Brain pericyte (primary cell): ENCODE data around the gene MED1.
"Not testable (repeated sequence)": the region's sequence is repeated elsewhere in the genome, so short reads cannot be mapped to it uniquely, and the experiment has no call there.

Experiments used
- DNase-seq: peaks from one replicate; pipeline ENCODE4 v3.0.0-alpha.2; 2012; ENCODE audit warnings: low read depth, low spot score

The MED1 gene

DNA sequence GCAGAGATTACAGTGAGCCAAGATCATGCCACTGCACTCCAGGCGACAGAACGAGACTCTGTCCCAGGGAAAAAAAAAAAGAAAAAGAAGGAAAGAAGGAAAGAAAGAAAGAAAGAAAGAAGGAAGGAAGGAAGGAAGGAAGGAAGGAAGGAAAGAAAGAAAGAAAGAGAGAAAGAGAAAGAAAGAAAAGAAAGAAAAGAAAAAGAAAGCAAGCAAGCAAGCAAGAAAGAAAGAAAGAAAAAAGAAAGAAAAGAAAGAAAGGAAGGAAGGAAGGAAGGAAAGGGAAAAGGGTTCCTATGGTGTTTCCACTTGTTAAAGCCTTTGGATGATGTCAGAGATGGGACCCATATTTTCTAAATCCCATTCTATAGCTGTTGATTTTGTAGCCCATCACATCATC is 11.2 kb downstream of the MED1 start:
- not testable (repeated sequence) for DNase-seq

DNA sequence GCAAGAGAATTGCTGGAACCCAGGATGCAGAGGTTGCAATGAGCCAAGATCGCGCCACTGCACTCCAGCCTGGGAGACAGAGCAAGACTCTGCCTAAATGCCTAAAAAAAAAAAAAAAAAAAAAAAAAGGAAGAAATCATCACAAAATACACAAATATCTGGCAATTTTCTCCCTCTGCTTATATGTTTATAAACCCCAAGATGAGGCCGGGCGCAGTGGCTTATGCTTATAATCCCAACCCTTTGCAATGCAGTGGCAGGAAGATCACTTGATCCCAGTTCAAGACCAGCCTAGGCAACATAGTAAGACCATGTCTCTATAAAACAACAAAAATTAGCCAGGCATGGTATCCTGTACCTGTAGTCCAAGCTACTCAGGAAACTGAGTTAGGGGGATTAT is 21.5 kb downstream of the MED1 start:
- DNase-seq, result no peak

DNA sequence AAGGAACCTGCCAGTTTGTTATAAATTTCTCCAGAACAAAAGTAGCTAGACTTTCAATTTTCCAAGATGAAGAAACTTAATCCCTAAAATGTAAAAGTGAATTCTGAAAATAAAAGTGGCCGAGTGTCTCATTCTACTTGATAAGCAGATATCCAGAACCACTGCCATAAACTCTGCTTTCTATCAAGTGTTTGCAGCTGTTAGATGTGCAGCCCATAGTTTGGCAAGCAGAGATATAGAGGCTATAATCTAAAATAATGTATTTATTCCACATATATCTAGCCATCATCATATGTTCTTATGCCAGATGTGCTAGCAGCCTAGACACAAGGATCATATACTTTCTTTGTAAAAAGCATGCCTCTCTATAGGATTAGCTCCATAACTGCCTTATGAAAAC is 34.9 kb downstream of the MED1 start:
- DNase-seq, result no peak

DNA sequence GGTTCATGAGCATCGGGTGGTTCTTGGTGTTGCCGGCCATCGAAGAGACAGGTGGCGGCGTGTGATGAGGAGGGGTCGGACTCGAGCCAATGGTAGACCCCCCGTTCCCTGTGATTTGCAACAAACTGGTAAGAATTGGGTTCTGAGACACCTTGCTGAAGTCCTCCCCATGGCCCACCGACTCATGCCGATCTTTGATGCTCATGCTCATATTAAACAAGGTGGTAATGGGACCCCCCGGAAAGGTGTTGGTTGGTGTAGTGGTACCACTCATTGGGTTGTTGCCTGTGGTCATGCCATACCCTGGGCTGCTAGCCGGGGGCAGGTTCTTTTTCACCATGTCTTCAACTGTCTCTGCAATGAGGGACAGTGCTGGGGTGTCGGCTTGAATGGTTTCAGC is 40.8 kb downstream of the MED1 start:
- DNase-seq, result no peak

DNA sequence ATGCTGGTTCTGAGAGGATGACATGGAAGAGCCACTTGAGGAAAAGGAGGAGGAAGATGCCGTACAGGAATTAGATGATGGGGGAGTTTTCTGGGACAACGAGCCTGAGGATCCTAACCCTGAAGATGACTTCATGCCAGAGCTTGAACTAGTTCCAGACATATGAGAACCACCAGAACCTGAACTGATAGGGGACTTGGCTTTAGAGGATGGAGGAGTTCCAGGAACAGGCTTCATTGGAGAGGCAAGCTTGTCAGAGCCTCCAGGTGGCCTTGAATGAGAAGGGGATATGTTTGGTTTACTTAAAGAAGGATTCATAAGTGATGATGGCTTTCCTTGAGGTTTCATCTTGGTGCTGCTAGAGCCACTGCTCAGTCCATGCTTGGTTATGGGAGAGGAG is 42.7 kb downstream of the MED1 start:
- no peak for DNase-seq

DNA sequence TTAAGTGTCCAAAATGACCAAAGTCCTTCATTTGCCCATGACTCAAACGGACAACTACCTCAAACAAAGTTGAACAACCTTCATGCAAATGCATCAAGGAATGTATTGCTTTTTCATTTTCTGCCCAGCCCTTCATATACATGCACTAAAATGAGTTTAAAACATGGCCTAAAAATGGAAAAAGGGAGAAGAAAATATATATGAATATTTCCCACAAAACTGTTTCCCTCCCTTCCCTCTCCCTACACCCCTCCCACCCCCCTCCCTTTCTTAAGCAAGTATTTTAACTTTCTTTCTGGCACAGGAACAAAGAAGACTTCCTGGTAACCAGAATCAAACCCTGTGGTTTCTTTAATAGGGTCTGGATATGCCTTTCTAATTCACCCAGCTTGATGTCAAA is 44.1 kb downstream of the MED1 start:
- no peak for DNase-seq

DNA sequence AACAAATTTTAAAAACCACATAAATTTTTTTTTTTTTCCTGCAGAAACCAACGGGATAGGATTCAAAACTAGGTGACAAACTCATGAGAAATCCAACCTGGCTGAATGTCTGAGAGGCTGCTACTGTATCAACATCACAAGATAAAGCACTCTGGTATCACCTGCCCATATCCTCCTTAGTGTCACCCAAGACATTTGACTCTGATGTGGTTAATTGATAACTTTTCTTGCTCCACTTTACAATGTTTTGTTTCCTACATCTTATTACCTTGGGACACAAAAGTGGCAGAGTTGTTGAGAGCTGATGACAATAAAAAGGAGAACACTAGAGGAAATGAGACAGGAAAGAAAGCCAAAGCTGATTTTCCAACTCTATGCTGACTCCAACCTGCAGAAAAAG is 45.6 kb downstream of the MED1 start:
- DNase-seq, result no peak

DNA sequence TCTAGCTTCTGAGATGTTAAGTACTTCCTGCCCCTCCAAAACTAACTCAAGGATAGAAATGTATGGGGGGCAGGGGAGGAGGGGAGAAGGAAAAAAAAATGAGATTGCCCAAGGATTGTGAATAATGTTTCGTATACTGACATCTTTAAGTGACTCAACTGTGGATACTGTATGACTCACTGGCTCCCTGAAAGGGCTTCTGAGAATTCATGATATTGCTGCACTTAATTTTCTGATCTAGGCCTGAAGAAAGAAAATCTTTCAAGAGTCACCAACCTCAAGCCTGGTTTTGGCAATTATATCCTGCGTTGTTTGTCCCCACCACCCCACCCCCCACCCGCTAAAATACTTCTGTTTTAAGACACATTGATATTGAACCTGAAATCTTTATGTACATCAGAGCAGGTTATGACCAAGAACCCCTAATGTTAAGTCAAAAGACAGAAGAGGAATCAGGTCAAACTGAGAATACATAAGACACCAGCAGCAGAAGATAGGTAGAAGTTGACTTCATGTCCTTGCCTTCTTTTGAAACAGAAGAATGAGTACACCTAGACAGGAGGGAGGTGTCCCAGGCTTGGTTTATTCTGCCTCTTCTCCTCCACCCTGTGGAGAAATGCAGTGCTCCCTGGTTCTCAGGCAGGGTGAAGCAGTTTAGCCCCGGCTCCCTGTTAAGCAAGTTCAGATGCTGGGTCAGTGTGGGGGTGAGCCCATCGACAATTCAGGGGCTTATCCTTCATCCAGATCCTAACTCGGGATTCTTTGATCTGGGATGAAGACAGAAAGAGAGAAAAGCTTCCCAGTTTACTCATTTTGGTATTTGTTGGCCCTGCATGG is 46.3 kb downstream of the MED1 start:
- DNase-seq, result no peak

DNA sequence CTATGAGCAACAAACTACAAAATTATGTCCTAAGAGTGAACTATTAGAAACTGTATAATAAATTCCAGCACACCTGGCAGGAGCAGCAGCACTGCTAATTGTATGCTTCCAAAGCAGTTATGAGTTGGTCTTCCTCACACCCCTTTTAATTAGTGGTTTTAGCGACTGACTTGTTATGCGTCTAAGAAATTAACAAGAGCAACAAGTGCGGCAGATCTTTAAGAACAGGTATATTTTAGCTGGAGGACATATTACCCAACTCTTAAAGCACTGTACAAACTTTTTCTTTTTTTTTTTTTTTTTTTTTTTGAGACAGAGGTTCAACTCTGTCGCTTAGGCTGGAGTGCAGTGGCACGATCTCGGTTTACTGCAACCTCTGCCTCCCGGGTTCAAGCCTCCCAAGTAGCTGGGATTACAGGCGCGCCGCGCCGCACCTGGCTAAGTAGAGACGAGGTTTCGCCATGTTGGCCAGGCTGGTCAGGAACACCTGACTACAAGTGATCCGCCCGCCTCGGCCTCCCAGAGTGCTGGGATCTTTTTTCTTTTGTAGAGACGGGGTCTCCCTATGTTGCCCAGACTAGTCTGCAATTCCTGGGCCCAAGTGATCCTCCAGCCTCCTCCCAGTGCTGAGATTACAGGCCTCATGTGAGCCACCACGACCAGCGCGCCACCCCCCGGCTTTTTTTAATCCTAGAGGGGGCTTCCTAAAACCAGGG is 48.0 kb downstream of the MED1 start:
- DNase-seq, result no peak

DNA sequence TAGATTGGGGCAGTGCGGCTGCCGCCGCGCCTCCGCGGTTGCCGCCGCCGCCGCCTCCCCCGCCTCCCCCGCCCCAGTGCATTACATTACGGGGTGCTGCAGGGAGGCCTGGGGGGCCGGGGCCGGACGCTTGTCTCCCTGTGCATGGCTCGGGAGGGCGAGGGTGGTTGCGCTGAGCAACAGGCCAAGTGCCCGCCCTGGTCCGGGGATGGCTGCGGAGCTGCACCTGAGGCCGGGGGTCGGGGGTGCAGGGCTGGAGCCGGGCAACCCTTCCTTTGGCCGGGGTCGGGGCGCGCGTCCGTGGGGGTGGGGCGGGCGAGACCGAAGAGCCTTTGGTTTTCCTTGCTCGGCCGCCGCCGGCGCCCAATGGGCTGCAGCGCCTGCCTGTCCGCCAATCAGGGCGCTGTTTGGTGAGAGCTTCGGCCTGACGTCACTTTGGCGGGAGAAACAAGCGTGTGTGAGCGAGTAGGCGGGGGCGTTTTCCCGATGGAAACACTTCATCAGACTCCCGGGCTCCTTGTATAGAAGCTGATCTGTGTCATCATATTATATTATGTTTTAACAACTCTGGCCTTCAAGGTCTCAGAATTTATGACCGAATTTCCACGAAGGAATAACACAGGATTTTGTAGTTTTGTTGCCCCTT is 48.7 kb downstream of the MED1 start:
- DNase-seq, result peak; percentile 53

DNA sequence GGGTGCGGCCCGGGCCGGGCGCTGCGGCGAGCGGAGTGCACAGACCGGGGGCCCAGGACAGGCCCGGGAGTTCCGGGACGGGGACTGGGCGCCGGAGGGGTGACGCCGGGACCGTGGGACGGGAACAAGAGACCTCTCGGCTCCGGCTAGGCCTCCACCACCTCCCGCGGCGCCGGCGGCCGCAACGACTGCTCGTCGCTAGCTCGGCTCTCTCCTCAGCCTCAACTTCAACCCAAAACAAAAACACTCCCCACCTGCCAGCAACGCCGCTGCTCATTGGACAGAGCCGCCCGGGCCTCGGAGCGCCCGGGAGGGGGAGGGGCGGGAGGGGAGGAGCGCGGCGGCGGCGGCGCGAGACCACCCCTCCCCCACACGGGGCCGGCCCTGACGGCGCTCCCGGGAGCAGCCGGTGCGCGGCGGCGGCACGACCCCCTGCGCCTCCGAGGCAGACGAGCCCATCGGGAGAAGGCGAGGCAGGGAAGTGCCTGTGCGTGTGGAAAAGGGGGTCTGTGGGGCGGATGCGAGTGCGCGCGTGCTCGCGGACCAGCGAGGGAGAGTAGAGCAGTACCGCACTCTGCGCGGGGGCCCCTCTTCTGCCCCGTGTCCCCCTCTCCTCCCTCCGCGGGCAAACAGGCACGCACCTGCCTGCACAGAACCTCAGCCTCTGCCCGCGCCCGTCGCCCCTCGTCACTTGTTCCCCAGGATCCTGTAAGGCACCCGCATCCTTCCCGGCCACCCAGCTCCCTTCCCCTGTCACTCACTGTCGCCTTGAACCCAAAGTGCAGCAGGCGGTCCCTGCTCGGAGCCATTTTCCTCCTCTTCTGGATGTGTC is 49.4 kb downstream of the MED1 start, which contains the start of gene FBXL20:
Gene FBXL20, minus strand, starts transcription at position 215 of the 832 bp plus-strand sequence. CDS start 224 bp downstream, outside the sequence.
- DNase-seq, result peak; percentile 55

DNA sequence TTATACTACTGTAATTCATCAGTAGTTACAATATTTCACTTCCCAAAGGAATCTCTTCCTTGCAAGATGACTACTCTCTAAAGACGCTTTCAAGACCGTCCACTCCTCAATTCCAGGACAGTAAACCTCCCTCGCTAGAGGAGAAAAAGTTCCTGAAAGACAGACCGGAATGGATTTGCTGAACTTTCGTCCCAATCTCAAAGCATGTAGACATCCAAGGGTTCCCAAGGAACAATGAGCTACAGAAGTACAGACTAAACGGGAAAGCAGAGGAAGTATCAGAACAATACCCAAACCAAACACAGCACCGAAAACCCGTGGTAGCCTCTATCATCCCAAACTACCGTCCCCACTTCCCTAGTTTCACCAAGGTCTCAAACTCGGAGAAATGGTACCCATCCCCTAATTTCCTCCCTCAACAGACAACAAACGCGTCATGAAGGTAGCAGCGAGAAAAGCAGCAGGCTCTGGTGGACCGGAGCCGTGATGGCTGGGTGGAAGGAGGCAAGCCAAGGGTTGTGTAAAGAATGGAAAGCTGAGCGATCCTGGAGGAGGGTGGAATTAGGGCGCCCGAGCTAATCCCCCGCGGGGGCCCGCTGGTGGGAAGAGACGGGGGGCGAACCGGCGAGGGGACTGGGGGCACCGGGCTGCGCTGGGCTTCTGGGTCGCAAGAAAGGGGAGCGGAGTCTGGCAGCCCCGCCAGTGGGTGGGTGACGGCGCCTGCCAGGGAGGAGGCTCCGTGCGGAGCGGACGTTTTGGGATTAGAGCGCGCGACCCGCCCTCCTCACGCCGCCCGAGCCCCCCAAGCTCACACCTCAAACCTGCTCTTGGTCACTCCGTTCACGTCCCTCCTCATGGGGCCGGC is 50.3 kb downstream of the MED1 start:
- DNase-seq, result no peak

DNA sequence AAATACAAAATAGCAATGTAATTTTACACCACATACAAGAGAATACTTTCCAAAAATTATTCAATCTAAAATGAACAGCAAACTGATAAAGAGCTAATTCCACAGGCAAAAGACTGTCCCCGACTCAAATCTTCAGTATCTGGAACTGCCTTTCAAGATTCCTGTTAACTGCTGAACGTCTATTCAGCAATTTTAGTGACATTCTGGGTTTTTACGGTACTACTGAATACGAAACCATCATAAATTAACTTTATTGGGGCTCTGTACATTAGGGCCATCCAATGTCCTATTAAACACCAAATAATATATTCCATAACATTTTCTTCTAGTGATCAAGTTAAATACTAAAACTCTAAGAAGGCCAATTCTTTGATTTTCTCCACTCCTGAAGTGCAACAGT is 51.3 kb downstream of the MED1 start:
- DNase-seq, result no peak

DNA sequence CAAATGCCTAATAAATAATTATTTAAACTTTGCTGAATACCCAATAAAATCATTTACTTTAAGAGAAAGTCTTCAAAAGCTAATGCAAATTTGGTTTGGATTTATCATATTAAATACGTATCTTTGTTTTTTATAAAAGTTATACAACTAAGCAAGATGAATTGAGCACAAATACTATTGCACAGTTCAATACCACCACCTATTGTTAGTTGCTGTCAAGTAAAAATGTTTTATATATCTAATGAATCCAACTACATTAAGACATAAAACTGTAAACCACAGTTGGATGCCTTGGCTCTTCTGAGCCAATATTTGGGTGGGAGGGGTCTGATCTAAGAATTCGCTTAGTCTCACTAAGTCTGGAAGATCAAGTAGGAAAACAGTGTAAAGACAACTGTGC is 57.3 kb downstream of the MED1 start:
- DNase-seq, result no peak

DNA sequence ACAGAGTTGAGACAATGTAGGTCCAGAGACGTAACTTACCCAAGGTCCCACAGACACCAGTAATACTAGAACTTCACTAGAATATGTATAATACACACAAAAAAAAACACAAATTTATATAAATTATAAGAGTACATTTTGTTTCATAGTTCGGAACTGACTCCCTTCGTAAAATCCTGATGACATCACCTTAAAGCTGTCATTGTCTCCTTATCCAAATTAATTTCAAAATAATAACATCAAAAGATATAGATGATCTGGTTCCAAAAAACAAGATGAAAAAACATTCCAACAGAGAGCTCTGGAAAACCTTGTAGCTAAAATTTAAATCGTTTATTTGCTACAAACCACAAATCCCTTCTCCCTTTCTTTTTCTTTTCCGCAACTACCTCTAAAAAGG is 59.6 kb downstream of the MED1 start:
- no peak for DNase-seq

DNA sequence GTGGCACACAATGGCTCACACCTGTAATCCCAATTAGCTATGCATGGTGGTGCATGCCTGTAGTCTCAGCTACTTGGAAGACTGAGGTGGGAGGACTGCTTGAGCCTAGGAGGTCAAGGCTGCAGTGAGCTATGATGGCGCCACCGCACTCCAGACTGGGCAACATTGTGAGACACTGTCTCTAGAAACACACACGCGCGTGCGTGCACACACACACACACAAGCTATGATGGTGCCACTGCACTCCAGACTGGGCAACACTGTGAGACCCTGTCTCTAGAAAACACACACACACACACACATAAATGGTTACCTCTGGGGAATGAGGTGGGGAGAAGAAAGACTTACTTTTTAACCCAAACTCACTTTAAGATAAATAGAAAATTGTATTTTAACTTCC is 66.0 kb downstream of the MED1 start:
- no peak for DNase-seq

DNA sequence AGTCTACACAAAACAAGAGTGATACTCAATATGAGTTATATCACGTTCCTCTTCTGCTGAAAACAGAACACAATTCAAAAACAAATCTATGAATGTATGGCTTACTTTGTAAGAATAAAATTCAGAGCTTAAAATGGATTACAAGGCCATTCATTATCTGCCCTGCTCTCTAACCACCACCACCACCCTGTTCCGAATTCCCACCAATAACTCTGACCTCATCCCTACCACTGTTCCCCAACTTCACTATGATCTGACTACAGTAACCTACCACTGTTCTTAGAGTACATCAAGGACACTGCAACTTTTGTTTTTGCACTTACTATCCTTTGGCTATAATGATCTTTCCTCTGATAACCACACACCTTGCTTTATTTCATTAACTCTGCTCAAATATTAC is 70.9 kb downstream of the MED1 start:
- DNase-seq, result no peak

DNA sequence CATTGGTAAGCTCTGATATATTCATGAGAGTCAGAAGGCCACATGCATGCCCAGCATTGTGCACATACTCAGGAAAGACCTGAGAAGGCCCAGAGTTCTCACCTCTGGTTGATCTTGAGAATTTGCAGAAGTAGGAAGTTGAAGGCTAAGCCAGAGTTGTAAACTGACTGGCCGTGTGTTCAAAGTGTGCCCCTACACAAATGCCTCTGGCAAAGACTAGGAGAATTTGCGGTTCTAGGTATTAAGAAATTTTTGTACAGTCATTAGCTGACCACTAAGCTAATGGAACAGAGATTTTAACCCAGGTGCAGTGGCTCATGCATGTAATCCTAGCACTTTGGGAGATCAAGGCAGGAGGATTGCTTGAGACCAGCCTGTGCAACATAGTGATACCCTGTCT is 74.6 kb downstream of the MED1 start:
- DNase-seq, result no peak

DNA sequence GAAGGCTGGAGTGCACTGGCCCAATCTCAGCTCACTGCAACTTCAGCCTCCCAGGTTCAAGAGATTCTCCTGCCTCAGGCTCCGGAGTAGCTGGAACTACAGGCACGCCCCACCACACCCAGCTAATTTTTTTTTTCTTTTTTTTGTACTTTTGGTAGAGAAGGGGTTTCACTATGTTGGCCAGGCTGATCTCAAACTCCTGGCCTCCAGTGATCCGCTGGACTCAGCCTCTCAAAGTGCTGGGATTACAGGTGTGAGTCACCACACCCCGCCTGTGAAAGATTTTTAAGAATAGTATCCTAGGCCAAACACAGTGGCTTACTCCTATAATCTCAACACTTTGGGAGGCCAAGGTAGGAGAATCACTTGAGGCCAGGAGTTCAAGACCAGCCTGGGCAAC is 83.3 kb downstream of the MED1 start:
- DNase-seq, result not testable (repeated sequence)

DNA sequence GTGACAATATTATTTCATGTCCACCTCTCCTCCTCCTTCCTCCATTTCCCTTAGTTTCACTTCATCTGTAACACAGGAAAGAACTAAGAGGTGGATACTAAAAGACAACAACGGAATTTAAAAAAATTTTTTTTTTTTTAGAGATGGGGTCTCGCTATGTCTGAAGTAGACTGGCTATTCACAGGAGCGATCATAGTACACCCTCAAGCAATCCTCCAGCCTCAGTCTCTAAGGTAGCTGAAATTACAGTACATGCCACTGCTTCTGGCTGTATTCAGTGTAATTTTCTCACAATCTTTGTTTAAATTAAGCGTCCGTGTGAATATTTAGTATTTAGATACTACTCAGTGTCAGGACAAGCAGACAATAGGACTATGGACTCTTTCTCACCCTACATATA is 85.2 kb downstream of the MED1 start:
- no peak for DNase-seq

DNA sequence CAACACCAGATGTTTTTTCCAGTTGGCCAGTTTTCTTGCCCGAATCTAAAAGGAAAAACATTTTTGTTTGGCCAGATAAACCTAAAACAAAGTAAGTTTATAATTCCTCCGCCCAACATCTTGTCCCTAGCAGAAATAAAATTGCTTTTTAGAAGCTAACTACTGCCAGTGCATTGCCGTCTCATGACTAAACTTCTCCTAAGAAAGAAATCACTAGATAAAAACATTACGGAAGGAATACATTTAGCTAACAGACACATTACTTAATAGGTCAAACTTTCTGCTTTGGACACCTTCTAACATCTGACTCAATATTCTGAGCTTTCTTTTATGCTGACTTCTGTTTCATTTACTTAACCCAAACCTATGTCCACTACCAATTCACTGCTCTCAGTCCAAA is 85.8 kb downstream of the MED1 start:
- DNase-seq, result no peak
